CD4-positive, alpha-beta T cell treated with Interferon gamma for 1 hour (primary cell): ENCODE results near the gene B3GNT2.
"Not testable (repeated sequence)": the region's sequence is repeated elsewhere in the genome, so short reads cannot be mapped to it uniquely, and the experiment has no call there.

ENCODE experiments used
- DNase-seq: peaks from one replicate; pipeline ENCODE4 v3.0.0-alpha.2; 2020

B3GNT2 gene

DNA sequence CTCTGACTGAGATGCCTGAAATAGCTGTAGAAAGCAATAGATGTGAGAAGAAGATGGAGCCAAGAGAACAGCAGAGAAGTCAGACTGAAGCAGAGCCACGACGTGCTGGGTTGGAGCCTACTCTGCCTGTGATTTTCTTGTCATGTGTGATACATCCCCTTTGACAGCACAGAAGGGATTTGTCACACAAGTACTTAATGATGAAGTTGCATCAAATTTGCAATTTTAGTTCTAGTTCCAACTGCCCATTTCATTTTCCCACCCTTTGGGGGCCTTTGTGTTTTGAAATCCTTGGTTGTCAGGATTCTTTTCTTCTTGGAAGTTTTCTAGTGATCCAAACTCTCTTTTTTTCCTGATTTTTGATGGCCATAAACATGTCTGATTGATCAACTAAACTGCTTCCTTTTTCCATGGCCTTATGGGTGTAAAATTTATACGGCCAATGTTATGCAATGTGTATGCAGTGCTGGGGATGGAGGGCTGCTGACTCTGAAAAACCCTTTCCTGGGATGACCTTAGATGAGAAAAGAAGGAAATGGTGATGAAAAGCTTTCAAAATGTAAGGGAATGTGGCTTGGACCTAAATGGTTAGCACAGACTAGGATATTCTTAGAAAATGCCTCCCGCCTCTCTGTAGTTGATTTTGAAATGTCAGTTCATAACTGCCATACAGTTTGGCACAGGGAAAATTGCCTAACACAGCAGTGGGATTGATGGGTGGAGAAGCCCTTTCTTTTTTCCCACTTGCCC is 9.6 kb upstream of the B3GNT2 start:
- DNase-seq = no peak

DNA sequence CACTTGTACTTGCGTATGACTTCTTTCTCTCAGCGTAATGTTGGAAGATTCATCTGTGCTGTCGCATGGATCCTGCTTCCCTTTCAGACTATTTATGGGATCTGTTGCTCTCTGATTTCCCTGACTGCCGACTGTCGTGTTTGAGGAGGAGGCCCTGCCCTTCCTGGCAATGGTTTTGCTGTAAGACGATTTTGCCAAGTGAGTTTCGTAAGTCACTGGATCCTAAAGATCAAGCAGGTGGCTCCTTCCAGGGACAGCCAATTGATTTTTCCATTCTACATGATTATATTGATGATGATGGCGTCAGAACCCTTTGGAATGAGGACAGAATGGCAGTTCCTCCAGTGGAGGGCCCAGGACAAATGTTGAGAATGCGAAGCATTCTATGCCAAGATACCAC is 8.7 kb upstream of the B3GNT2 start:
- no peak for DNase-seq

DNA sequence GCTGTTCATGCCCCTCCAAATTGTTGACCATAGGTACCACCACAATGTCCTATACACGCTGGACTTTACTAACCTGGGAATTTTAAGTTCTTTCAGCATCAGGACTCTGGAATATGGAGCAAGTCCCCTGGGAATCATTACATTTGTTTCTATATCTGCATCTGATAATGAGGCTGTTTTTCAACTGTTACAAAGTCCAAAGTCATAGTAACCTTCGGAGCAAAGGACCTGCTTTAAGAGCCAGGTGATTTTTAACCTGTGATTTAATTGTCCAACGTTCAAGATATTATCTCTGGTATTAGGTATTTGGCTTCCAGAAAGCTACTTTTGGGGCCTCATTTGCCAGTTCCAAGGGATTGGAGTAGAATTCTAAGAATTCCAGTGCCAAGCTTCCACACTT is 7.5 kb upstream of the B3GNT2 start:
- no peak for DNase-seq

DNA sequence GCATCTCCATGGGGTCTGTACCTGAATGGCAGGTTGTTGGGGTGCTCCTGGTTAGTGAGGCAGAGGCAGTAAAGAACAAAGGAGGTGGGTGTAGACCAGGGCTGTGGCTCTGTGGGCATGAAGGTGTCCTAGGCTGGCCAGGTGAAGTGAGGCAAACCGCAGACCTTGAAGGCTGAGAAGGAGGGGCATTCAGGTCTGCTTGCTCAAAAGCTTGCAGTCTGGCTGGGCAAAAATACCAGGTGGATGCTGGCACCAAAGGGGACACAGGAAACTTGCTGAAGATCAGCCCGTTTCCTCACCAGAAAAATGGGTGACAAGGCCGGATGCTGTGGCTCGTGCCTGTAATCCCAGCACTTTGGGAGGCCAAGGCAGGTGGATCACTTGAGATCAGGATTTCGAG is 6.7 kb upstream of the B3GNT2 start:
- no peak for DNase-seq

DNA sequence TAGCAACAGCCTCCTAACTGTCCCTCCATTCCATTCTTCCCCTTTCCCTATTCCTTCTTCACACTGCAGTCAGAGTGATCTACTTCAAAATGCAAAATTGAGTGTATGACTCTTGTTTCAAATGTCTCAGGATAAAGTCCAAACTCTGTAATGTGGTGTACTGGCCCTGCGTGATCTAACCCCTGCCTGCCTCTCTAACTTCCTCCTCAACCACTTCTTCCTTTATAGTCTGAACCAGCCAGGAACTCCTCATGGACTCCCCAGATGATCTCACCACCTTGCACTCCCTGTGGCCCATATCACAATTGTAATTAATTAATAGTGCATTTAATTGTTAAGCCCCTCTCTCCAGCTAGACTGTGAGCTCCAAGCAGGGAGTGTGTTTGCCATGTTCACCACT is 3.1 kb upstream of the B3GNT2 start:
- no peak for DNase-seq

DNA sequence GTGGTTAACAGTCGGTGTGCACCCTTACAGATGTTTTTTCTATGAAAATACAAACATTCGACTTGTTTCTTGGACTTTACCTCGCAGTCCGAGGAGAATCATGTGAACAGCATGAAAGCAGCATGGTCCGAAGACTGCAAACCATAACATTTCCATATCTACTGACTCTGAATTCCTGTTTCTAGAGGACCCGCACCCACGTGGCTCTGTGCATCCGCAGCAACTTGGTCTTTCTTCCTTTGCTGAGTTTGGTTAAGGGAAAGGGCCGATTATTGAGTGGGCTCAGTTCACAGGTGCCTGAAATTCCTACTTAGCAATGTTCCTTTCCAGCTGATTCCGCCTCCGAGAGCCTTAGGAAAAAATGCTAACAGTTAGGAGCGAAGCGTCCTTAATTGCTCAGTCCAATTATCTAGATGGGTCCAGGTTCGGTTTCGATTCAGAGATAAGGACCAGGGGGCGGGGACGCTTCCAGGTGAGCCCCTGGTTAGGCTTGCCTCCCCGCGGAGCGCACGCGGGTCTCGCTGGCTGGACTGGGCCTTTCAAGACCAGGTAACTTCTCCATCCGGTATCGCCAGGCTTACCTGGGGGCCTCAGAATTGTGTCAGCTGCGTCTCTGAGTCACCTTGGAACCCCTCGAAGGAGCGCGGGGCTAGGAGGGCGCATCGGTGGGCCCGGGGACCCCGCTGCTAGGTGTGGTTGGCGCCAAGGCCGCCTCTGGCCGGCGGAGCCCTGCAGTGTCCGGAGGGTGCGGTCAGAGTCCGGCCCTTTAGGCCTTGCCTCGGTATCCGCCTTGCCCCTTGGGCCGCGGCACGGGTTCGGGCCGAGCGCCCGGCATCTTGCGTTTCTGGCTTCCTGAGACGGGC is 1.1 kb upstream of the B3GNT2 start:
- no peak for DNase-seq

DNA sequence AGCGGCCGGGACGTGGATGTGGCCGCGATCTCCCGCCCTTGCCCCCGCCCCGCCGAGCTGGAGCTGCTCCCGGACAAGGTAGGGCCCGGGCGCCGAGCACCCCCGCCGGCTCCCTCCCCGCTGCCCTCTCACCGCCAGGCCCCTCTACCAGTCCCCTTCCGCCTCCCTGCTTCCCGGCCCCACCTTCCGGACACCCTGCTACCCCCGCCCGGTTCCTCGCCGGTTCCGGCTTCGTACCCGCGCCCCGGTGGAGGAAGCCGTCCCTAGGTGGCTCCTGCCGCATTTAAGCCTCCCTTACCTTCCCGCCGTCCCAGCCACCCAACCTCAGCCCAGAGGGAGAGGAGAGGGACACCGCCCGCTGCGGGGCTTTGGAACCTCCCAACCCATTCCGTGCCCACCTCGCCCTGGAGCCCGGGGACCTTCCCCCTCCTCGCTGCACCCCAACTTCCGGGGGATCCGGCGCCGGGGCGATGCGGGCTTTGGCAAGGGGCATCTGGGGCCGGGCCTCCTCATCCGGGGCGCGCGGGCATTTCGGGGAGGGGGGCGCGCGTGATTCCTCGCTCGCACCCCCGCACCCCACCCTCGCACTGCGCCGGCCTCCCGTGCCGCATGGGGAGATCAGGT is 475 bp downstream of the B3GNT2 start:
- DNase-seq = peak; percentile 36

DNA sequence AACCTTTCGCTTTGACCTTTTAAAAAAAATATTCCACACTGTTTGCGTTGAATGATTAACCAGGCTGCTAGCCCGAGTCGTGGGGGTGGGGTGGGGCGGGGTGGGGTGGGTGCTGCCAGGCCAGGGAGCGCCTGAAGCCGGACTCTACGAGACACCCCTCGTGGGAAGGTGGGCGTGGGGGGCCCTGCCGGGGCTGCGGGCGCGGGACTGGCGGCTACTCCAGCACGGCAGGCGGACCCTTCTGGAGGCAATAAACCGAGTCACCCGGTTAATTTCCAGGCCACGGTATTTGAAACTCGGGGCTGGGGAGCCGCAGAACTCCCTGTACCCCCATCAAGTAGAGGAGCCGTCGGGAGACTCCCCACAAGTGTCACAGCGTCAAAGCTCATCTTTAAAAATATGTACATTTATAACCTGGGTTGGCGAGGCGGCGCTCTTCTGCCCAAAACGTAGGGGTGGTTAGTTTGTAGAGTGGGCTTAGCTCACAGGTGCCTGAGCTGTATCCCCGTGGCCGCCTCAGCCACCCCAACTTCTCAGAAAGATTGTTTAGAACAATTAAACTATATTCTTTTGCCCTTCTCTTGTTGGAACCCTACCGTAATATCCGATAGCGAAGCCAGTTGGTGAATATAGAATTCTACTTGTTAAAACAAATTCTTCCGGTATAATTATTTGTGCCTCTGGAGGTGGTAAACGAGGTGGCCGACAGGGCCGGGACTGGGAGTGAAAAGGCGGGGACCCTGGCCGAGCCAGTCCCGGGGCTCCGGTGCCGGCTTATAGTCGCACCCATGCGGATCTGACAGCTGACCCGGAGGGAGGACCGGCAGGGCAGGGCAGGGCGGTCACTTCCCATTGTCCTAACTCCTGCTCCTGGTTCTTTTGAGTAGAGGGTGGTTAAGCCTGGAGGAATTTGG is 1.4 kb downstream of the B3GNT2 start:
- peak; percentile 44 for DNase-seq

DNA sequence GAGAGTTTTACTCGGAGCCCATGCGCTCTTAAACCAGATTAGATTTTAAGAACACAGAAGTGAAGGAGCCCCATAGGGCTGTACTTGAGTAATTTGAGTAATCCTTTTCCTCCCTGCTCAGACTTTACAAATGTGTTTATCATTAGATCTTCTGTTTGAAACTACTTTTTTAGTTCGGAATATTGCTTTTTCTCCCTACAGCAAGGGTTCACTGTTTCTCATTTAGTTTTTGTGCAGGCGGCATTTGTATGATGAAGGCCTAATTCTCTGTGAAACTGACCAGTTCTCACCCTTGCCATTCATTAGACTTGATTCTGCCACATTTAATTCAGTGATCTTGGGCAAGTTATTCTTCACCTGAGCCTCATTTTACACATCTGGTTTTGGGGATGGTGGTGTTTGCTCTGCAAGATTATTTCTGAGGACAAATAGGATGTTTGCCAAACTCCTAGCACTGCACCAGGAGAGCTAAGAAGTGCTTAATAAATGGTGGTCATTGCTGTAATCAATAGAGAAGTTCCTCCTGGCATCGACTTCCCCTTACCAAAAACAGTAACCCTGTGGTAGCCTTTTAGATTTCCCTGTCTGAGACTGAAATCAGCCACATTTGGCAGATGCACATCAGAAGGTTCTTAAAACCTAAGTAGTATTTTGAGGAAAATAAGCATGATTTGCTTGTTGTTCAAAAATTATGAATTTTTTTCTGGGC is 2.2 kb downstream of the B3GNT2 start:
- DNase-seq = no peak

DNA sequence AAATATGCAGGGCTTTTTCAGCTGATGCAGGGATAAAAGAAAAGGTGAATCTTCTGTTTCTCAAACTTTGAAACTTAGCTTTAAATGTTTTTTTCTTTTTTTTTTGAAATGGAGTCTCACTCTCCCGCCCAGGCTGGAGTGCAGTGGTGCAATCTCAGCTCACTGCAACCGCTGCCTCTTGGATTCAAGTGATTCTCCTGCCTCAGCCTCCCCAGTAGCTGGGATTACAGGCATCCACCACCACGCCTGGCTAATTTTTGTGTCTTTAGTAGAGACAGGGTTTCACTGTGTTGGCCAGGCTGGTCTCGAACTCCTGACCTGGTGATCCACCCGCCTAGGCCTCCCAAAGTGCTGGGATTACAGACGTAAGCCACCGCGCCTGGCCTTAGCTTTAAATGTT is 2.9 kb downstream of the B3GNT2 start:
- not testable (repeated sequence) for DNase-seq

DNA sequence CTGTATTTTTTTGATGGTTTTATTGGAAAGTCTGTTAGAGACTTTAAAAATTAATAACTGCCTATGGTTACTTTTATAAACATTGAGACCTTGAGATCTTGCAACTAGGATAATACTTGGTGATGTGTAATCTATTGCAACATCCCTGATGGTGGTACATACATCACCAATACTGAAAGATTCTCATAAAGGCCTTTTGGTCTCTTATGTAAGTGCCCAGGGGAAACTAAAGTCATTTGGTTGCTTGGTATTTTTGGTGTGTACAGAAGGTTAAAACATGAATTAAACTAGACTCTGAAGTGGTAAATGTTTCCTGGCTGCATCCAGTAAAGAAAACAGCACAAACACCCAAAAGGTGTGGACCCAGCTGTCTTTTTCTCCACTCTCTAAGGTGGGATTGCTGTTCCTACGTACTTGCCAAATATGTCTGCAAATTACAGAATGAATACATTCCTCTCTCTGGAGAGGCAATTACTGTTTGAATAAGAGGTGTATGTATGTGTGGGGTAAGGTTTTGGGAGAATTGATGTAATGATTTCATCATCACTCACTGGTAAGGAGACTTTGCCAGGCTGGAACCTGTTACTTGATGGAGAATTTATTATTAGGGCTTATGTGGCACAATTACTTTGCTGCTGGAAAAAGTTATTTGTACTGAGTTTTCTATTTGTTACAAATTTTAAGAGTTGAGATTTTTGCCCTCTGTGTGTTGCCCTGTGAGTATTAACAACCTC is 3.6 kb downstream of the B3GNT2 start:
- no peak for DNase-seq

DNA sequence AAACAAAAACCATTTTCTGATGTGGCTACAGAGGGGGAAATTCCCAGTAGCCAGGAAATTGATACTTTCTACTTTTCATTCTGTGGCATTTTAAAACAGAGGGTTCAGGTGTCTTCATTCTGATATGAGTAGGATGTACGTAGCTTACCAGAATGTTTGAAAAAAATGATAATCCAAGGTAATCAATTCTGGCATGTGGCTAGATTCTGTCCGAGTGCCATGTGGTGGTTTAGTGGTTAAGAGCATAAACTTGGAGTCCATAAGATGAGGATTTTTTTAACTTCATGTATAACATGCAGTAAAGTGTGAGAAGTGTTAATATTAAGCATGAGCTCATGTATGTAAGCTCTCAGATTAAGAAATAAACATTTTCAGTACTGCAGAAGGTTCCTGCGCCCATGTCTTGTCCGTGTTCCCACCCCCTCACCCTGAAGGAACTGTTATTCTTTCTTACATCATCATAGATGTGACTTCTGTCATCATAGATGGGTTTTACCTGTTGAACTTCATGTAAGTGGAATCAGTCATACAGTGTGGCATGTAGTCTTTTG is 4.5 kb downstream of the B3GNT2 start:
- no peak for DNase-seq

DNA sequence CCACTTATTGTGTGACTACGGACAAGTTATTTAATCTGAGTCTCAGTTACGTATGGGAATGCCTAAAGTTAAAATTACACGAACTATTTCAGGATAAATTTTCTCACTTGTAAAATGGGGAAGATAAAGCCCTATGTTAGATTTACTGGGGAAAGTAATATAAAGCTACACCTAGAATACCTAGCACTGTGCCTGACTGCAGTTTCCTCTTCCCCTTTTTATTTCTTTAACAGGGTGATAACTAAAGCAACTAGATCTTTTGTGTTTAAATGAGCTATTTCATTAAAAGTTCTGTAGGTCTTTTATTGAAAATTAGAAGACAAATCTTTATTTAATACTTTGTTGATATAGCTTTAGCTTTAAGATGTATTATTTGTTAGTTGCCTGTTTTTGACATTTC is 5.0 kb downstream of the B3GNT2 start:
- DNase-seq = no peak

DNA sequence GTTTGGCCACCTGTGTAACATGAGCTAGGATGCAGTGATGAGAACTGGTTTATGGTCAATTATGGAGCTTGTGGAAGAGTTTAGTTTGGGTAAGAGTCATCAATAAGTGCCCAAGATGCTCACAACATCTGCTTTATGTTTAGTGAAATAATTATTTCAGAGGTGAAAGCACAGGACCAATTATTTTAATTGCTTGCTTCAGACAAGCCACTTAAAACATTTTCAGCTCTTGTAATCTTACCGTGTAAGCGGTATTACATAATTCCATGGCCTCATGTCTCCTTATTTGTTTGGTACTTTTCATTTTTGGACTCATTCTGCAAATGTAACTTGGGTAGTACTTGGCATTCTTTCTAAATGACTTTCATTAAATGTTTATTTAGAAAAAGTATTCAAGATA is 5.4 kb downstream of the B3GNT2 start:
- no peak for DNase-seq

DNA sequence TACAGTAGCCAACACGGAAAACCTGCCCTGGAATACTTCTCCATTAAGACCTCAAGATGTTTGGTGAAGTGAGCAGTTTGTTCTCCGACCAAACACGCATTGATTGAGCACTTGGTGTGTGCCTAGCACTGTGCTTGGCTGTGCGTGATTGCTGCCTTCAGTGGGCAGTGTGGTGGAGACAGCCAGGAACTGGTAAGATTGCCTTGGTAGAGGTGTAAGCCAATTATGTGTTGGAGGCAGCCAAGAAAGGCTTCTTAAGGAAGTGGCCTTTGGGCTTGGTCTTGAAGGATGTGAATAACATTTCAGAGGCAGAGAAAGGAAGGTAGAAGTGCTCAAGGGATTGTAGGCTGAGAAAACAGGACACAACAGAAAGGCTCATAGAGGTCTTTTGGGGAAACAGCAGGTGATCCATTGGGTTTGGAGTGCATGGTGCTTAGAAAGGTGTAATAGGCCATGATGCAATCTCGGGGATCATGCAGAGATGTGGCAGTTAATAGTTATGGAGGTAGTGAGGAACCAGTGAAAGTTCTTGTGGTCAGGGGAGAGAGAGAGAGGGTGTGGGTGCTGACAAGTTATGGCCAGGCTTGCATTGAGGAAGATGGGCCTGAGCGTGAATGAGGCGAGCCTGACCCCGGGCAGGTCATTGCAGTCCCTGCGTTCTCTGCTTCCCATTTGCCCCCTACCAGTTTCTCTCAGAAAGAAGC is 6.3 kb downstream of the B3GNT2 start:
- DNase-seq = no peak

DNA sequence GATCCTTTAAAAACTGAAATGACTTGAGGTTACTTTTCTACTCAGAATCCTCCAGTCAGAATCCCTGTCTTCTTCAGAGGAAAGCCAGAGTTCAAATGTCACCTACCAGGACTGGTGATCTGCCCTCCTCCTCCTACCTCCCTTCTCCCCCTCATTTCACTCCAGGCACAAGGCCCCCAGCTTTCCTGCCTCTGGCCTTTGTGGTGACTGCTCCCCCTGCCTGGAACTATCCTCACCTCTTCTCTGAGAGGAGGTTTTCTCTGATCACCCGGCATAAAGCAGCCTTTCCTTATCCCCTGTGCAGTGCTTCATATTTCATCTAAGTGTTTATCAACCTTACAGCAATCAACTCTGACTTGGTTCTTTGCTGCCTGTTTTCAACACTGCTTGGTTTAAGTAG is 6.8 kb downstream of the B3GNT2 start:
- no peak for DNase-seq

DNA sequence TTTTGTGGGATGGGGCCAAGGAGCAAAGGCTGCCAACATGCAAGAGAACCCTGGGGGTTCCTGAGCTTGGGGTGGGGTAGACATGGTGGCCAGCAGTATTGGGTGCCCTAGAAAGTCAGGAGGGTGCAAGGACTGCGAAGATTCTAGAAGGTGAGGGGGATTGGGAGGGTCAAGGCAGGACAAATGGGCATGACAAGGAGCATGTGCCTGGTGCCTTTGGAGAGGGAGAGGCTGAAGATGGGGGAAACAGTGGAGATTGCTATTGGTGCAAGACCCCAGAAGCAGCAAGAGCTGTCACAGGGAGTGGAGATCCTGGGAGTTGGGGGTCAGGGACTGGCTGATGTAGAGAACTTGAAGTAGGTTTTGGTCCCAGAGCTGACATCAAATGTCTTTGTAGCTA is 7.5 kb downstream of the B3GNT2 start:
- no peak for DNase-seq

DNA sequence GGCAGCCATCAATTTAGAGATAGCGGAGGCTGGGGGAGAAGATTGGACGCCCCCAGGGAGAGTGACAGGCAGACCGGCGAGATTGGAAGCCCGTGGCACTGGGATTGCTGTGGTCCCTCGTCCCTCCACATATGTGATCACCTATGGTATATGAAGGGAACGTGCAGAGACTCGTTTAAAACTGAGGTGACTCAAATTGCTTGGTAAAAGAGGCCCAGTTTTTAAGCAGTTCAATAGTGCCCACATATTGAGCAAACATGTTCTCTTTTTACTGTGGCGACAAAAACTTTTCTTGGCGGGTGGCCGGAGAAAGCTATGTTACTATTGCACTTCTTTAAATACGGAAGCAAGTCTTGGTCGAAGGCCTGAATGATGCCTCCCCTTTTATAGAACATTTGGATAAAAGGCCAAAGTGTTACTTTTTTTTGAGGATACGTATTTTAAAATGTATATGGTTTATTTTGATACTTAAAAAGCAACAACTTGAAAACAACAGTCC is 9.1 kb downstream of the B3GNT2 start:
- no peak for DNase-seq

DNA sequence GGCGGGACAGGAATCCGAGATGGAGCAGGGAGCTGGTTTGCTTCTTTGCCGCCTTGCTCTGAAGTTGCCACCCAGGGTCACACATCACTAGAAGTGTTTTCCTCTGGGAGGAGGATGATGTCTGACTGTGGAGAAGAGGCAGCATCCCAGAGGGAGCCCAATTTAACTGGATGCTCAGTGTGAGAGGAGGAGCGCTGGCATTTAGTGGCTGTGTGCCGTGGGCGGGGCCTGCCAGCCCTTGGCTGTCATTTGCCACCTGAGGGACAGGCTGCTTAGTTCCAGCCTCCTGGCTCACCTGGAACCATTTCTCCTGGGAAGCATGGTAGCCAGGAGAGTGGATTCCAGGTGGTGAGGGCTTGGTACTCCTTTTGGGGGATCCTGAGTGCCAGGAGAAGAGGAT is 9.6 kb downstream of the B3GNT2 start:
- DNase-seq = no peak

DNA sequence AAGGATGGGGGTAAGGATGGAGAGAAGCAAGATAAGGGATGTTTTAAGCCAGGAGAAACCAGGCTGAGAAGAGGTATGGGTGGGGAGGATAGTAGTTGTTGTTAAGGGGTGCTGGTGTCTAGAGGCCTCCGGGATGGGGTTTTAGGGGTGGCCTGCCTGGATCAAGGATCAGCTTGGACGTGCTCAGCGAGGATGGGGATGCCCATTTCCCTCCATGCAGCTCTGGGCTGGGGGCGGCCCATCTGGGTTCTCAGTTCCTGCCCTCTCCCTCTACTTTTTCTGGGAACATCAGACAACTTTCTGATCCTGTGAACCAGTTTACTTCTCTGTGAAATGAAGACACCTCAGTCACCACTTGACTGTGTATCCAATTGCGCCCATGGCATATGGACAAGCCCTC is 10.1 kb downstream of the B3GNT2 start:
- no peak for DNase-seq
